GM21381 (cell line): ENCODE results near the gene ANKDD1B.
"Not testable (repeated sequence)": the region's sequence is repeated elsewhere in the genome, so short reads cannot be mapped to it uniquely, and the experiment has no call there.

ENCODE experiments used
- ATAC-seq: cut with Tn5 transposase; IDR thresholded peaks from one replicate; pipeline ENCODE4 v1.9.1; 2021; ENCODE audit warnings: mild to moderate bottlenecking, moderate library complexity; ENCODE audit not compliant: unreplicated experiment

The ANKDD1B gene

DNA sequence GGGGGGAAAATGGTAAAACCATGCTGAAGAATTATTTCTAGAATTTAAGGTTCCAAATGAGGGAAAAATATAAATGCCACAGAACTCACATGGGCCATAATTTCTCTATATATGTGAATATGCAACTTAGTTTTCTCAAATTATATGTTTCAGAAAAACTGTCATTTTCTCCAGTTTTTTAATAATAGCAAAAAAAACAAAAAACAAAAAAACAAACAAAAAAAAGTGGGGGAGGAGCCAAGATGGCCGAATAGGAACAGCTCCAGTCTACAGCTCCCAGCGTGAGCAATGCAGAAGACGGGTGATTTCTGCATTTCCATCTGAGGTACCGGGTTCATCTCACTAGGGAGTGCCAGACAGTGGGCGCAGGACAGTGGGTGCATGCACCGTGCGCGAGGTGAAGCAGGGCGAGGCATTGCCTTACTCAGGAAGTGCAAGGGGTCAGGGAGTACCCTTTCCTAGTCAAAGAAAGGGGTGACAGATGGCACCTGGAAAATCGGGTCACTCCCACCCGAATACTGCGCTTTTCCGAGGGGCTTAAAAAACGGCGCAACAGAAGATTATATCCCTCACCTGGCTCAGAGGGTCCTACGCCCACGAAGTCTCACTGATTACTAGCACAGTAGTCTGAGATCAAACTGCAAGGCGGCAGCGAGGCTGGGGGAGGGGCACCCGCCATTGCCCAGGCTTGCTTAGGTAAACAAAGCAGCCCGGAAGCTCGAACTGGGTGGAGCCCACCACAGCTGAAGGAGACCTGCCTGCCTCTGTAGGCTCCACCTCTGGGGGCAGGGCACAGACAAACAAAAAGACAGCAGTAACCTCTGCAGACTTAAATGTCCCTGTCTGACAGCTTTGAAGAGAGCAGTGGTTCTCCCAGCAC is 84.5 kb downstream of the ANKDD1B start:
- not testable (repeated sequence) for ATAC-seq

DNA sequence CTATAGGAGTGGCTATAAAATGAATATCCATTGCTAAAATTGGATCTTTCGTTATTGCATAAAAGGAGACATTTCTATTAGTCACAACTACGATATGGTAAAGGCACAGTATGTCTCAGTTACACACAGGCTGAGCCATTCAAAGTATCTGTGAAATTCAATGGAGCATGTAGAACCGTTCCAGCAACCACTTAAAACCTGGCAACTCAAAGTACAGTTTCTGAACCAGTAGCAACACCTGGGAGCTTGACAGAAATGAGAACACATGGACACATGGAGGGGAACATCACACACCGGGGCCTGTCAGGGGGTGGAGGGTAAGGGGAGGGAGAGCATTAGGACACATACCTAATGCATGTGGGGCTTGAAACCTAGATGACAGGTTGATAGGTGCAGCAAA is 90.6 kb downstream of the ANKDD1B start:
- ATAC-seq = no peak

DNA sequence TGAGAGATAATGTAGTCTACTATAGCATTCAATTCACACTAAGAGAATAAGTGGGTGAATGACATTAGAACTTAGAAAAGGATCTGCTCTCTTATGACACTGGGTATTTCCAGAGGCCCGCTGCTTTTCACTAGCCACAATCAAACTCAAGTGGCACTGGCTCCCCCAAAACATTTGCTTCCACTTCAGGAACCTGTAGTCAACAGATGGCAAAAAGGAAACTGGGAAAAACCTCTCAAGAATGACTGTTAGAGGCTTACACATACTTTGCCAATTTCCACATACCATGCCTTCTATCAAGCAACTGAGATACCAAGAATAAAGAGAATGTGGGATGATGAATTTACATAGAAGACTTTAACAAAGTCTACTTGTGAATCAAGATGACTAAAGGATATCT is 94.8 kb downstream of the ANKDD1B start:
- no peak for ATAC-seq

DNA sequence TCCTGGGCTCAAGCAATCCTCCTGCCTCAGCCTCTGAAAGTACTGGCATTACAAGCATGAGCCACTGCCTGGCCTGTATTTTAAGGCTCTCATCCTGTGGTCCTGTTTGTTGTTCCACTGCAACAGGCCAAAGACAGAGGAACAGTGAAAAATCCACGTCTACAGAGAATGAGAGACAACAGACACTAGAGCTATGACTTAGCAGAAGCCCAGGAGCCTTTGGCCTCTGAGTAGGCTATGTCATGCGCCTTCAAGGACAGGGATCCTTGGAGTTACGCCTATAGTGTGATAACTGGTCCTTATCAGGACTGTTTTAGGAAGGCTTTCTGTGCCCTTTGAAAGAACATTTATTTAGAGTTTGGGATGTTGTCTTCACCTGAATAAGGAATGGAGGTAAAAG is 95.5 kb downstream of the ANKDD1B start:
- no peak for ATAC-seq

DNA sequence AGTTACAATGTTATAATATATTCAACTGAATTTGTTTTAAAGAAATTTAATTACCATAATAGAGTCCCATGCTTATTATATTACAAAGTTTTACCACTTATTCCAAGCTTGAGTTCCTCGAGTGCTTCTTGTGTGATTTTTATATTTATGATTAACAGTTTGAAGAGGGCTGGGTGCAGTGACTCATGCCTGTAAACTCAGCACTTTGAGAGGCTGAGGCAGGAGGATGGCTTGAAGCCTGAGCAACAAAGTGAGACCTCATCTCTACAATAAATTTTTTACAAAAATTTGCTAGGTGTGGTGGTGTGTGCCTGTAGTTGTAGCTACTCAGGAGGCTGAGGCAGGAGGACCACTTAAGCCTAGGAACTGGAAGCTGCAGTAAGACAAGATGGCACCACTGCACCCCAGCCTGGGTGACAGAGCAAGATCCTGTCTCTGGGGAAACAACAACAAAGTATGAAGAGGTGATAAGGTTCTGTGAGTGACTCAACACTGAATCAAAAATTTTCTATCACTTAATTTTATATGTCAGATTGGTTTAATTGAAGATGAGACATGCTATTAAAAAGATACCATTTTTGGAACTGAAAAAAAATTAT is 96.8 kb downstream of the ANKDD1B start:
- no peak for ATAC-seq

DNA sequence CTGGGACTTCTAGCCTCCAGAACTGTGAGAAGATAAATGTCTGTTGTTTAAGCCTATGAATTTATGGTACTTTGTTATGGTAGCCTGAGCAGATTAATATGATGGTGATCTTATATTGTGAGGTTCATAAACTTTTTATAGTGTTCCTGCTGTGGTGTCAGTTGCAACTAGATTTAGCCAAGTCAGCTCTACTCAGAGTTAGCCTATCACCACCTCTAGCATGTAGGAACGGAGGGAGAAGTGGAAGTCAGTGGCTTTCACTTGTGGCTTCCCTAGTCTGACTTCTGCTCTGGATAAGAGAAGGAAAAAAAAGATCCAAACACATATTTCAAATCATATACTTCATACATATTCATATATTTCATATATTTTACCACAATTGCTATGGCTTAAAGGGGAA is 99.4 kb downstream of the ANKDD1B start:
- ATAC-seq = no peak

DNA sequence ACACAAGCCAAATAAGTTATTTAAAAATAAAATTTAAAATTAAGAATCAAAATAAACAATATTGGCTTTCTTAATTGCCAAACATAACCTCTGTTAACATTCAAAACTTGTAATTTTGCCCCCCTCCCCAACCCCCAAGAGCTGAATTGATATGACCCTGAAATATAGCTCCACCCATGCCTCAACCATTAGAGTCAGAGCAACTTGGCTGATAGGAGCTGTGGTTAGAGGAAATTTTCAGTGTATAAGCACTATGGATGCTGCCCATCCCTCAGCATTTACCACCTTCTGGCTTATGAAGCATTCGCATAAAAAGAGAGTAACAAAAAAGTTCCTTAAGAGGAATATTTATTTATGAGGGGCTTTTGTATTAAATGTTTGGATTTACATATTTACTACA is 99.9 kb downstream of the ANKDD1B start:
- ATAC-seq = no peak

DNA sequence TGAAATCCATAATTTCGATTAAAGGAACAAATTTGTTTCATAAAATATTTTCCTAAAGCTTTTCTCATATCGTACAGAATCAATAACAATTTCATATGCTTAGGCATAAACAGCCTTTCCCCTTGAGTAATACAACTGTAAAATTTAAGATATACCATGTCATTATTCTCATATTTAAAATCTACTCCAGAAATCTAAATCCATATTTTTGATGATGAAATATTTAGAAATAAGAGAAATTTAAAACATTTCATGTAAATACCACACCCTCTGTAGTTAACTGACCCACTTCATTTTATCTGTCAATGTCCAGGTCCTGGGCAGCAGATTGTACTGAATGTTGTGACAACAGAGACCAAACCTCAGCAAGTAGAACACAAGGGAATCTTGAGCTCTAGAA is 100.8 kb downstream of the ANKDD1B start:
- no peak for ATAC-seq

DNA sequence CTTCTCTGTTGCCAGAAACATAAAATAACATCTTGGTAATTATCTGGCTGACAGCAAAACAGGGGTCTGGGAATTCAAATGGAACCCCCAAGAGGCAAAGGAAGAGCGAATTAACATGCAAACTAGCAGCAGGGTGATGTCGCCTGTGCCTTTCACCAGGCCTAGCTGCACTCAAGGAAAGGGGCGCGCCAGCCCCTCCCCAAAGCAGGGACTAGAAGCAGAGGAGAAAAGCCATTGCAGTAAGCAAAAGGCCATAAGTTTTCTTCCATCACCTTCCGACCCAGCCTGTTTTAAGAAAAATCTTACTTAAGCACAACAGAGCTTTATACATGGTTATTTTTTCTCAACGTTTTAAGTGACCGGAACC is 105.4 kb downstream of the ANKDD1B start:
- peak; percentile 14 for ATAC-seq

DNA sequence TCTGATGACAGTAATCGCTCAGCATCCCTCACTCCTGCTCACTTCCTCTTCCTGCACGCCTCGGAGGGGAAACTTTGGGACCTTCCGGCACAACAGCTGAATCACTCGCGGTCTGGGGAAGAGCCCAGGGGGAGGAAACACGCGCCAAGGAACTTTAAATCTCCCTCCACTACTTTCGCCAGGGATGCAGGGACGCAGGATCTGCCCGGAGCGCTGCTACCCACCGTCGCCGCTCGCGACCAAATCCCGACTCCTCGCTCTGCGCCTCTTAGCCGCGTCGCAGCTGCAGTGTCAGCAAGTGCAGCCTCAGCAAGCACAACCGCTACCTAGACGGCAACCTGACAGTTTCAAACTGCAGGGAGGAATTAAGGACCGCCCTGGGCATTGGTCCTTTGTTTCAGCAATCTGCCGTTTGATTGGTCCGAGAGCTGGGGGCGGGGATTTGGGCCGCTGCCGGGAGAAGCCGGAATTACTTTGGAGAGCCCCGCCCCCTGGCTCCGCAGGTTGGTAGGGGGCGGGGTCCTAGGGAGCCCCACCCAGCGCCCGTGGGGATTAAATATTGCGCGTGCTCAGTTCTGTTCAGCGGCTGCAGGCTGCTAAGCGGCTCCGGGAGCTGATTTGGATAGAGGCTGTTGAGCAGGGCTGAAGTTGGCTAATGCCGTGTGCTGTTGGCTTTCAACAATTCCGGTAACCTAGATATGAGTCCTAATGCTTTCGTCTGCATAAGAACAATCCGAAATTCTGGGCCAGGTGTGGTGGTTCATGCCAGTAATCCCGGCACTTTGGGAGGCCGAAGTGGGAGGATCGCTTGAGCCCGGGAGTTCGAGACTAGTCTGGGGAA is 106.0 kb downstream of the ANKDD1B start, which contains the start of gene POC5:
Gene POC5, minus strand, starts transcription at position 356 of the 841 bp plus-strand sequence. CDS start 4,500 bp downstream, outside the sequence.
- peak; percentile 93 for ATAC-seq

DNA sequence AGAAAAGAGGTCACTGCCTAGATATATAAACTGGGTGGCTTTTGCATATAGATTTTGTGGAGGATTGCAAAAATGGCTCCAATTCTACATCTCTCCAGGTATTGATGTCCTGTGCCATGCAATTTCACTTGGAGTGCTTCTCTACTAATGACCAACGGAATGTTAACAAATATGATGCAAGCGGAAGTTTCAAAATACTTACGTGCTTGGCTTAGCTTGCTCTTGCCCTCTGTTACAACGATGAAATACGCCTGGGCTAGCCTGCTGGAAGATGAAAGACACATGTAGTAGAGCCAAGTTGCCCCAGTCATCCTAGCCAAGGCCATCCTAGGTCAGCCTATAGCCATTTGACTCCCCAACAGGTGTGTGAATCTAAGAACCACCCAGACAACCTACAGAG is 109.6 kb downstream of the ANKDD1B start:
- no peak for ATAC-seq
